HepG2 (cell line): Measurements from ENCODE around the gene XAF1. TPM values are rescaled to one million over a fixed set of nuclear protein-coding genes. Genes with fewer than 3 reads are reported as not detected.

Source experiments
- ATF1 ChIP-seq: IDR thresholded peaks from 2 replicates; pipeline ENCODE4 v1.6.1; 2016; ENCODE audit warnings: mild to moderate bottlenecking, control low read depth
- BCL6 ChIP-seq: IDR thresholded peaks from 2 replicates; pipeline ENCODE4 v1.6.1; 2016; ENCODE audit warnings: missing genetic modification reagents, missing compliant biosample characterization
- BRCA1 ChIP-seq: sonication (generic); formaldehyde crosslinking; IDR thresholded peaks from 2 replicates; pipeline ENCODE4 v1.4.0; 2020; ENCODE audit warnings: missing genetic modification reagents
- ETV5 ChIP-seq: IDR thresholded peaks from 2 replicates; pipeline ENCODE4 v1.6.1; 2018; ENCODE audit warnings: missing biosample characterization, missing genetic modification reagents, inconsistent platforms, borderline replicate concordance
- FOXJ3 ChIP-seq: sonication (generic); formaldehyde crosslinking; IDR thresholded peaks from 2 replicates; pipeline ENCODE4 v1.4.0; 2020; ENCODE audit warnings: missing genetic modification reagents, mild to moderate bottlenecking, borderline replicate concordance
- GABPA ChIP-seq, 2 experiments: IDR thresholded peaks; 2 replicates each; pipeline ENCODE4 v1.6.1; 2011 to 2016; ENCODE audit warnings: low read depth in 2 of 2, low read length in 1 of 2, missing biosample characterization in 1 of 2, missing genetic modification characterization in 1 of 2
- NFE2L2 ChIP-seq: fragments of 150-350 bp; IDR thresholded peaks from 2 replicates; pipeline ENCODE4 v1.6.1; 2014; ENCODE audit warnings: low read length
- NFYC ChIP-seq: IDR thresholded peaks from 2 replicates; pipeline ENCODE4 v1.6.1; 2016; ENCODE audit warnings: missing genetic modification reagents, missing compliant biosample characterization
- NR2C2 ChIP-seq: sonication (generic); formaldehyde crosslinking; IDR thresholded peaks from 2 replicates; pipeline ENCODE4 v1.4.0; 2020; ENCODE audit warnings: missing genetic modification reagents, mild to moderate bottlenecking, moderate library complexity, borderline replicate concordance
- POGZ ChIP-seq: sonication (generic); formaldehyde crosslinking; IDR thresholded peaks from 2 replicates; pipeline ENCODE4 v1.4.0; 2020; ENCODE audit warnings: mild to moderate bottlenecking, missing genetic modification reagents
- PTBP1 ChIP-seq: fragments of 200-400 bp; formaldehyde crosslinking; IDR thresholded peaks from 2 replicates; pipeline ENCODE4 v1.6.1; 2018; ENCODE audit warnings: low read length, low read depth; ENCODE audit not compliant: poor library complexity, severe bottlenecking
- SOX5 ChIP-seq: IDR thresholded peaks from 2 replicates; pipeline ENCODE4 v1.6.1; 2016; ENCODE audit warnings: borderline replicate concordance
- WIZ ChIP-seq: sonication (generic); formaldehyde crosslinking; IDR thresholded peaks from 2 replicates; pipeline ENCODE4 v1.5.1; 2020; ENCODE audit warnings: mild to moderate bottlenecking, missing genetic modification reagents
- ZNF749 ChIP-seq: sonication (generic); formaldehyde crosslinking; IDR thresholded peaks from 2 replicates; pipeline ENCODE4 v1.8.0; 2022; ENCODE audit warnings: mild to moderate bottlenecking, missing genetic modification reagents, moderate library complexity, borderline replicate concordance
- polyA plus RNA-seq, 8 experiments: library from polyadenylated mRNA; depleted of rRNA in 3 of 8; stranded (reverse) in 7 of 8; unstranded in 1 of 8; fragments of >200 nt; fragmentation: Illumina TruSeq in 4 of 8; extraction: Trizol in 4 of 8; gene quantifications; 2 replicates each; pipeline versions ENCODE4 v1.2.1 to v1.2.3, GENCODE V29; 2011 to 2016; ENCODE audit warnings: low read depth in 4 of 8, missing spikeins in 1 of 8, mixed read lengths in 1 of 8; ENCODE audit not compliant: insufficient read depth in 1 of 8
- total RNA-seq, 5 experiments: library from RNA; depleted of rRNA; stranded (reverse); fragments of >200 nt; fragmentation: Illumina TruSeq; extraction: Trizol; gene quantifications; 2 replicates each; pipeline ENCODE4 v1.2.3, GENCODE V29; 2016; ENCODE audit warnings: low read depth in 1 of 5
- TF ChIP-seq, protein P1 (sequence below), 2 experiments: fragments of 450-650 bp in 1 of 2; sonication (generic) in 1 of 2; formaldehyde crosslinking in 1 of 2; IDR thresholded peaks; 2 replicates each; pipeline versions ENCODE4 v1.6.1 to v1.8.0; 2016 to 2022; ENCODE audit warnings: antibody characterized with exemption in 1 of 2, mild to moderate bottlenecking in 1 of 2, missing genetic modification reagents in 1 of 2
- TF ChIP-seq, protein P2 (sequence below): sonication (generic); formaldehyde crosslinking; IDR thresholded peaks from 2 replicates; pipeline ENCODE4 v1.9.0; 2022; ENCODE audit warnings: low read depth, missing genetic modification reagents

Gene XAF1
- total and polyA plus RNA-seq, 2 of the 13 experiments (the other 11 are each of a cell fraction or from before 2014, with no cell fraction given) = 1.2 to 2.4 TPM

DNA sequence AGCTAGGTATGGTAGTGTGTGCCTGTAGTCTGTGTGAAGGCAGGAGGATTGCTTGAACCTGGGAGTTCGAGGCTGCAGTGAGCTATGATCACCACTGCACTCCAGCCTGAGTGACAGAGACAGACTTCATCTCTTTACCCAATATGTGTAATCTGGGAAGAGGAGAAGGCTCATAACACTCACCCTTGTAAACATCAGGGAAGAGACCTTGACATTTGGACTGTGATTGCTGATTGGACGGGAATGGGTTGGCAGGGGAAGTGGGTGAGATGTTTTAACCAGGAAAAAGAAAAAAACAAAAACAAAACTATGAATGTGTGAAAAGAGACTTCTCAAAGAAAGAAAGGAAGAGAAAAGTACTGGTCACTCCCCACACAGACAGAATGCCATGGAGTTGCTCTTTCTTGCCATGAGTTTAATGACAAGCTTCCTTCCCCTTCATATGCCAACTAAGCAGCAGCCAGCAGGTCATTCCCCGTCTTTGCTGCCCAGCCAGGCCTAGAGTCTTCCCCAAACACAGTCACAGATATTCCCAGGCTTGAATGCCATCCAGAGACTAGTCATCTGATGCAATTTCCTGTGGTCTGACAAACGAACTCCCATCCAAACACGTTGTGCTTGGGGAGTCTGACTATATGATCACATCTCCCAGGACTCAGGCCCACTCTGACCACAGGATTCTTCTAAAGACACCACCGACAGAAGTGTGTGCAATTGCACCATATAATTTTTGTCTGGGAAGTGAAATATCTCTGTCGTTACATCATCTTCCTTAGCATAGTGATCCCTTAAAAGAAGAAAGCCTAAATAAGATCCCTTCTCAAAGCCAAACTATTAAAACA is 3.6 kb upstream of the XAF1 start (continued):
- TF ChIP-seq, protein P1, sequence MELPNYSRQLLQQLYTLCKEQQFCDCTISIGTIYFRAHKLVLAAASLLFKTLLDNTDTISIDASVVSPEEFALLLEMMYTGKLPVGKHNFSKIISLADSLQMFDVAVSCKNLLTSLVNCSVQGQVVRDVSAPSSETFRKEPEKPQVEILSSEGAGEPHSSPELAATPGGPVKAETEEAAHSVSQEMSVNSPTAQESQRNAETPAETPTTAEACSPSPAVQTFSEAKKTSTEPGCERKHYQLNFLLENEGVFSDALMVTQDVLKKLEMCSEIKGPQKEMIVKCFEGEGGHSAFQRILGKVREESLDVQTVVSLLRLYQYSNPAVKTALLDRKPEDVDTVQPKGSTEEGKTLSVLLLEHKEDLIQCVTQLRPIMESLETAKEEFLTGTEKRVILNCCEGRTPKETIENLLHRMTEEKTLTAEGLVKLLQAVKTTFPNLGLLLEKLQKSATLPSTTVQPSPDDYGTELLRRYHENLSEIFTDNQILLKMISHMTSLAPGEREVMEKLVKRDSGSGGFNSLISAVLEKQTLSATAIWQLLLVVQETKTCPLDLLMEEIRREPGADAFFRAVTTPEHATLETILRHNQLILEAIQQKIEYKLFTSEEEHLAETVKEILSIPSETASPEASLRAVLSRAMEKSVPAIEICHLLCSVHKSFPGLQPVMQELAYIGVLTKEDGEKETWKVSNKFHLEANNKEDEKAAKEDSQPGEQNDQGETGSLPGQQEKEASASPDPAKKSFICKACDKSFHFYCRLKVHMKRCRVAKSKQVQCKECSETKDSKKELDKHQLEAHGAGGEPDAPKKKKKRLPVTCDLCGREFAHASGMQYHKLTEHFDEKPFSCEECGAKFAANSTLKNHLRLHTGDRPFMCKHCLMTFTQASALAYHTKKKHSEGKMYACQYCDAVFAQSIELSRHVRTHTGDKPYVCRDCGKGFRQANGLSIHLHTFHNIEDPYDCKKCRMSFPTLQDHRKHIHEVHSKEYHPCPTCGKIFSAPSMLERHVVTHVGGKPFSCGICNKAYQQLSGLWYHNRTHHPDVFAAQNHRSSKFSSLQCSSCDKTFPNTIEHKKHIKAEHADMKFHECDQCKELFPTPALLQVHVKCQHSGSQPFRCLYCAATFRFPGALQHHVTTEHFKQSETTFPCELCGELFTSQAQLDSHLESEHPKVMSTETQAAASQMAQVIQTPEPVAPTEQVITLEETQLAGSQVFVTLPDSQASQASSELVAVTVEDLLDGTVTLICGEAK (IDR thresholded peaks at IDR 0.05) = no peak
- TF ChIP-seq, protein P1 (CRISPR knock-in tag; IDR thresholded peaks at IDR 0.05) = no peak
- TF ChIP-seq BCL6 (CRISPR knock-in tag) (peak; percentile 29), NFE2L2 (no peak), ETV5 (peak; percentile 9; the same call in 1 of the 2 replicates), SOX5 (CRISPR knock-in tag) (peak; percentile 43), ZNF749 (CRISPR knock-in tag) (peak; percentile 58; the same call in 1 of the 2 replicates), NR2C2 (CRISPR knock-in tag) (peak; percentile 44; the same call in 1 of the 2 replicates), WIZ (CRISPR knock-in tag) (0 out of 2 replicates have a peak, but pooled peaks have one; percentile 29), ATF1 (CRISPR knock-in tag) (peak; percentile 31; the same call in 1 of the 2 replicates), PTBP1 (no peak), FOXJ3 (CRISPR knock-in tag) (no peak), GABPA (IDR thresholded peaks at IDR 0.05; ENCODE audit: low read depth, low read length) (no peak), GABPA (CRISPR knock-in tag; IDR thresholded peaks at IDR 0.05; ENCODE audit: low read depth) (peak; percentile 77), BRCA1 (no peak), POGZ (CRISPR knock-in tag) (peak; percentile 58), NFYC (CRISPR knock-in tag) (peak; percentile 53; the same call in 1 of the 2 replicates)
- TF ChIP-seq, protein P2, sequence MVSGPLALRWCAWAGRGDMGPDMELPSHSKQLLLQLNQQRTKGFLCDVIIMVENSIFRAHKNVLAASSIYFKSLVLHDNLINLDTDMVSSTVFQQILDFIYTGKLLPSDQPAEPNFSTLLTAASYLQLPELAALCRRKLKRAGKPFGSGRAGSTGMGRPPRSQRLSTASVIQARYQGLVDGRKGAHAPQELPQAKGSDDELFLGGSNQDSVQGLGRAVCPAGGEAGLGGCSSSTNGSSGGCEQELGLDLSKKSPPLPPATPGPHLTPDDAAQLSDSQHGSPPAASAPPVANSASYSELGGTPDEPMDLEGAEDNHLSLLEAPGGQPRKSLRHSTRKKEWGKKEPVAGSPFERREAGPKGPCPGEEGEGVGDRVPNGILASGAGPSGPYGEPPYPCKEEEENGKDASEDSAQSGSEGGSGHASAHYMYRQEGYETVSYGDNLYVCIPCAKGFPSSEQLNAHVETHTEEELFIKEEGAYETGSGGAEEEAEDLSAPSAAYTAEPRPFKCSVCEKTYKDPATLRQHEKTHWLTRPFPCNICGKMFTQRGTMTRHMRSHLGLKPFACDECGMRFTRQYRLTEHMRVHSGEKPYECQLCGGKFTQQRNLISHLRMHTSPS (CRISPR knock-in tag) = 0 out of 2 replicates have a peak, but pooled peaks have one; percentile 54
